NCI-H446 (cell line): Measurements from ENCODE around the gene UBA6.
"Not testable (repeated sequence)": the region's sequence is repeated elsewhere in the genome, so short reads cannot be mapped to it uniquely, and the experiment has no call there.

Source experiments
- DNase-seq, 2 experiments: peaks; one replicate each; lab custom pipeline; 2025; lab: John Stamatoyannopoulos, UW

UBA6 gene

DNA sequence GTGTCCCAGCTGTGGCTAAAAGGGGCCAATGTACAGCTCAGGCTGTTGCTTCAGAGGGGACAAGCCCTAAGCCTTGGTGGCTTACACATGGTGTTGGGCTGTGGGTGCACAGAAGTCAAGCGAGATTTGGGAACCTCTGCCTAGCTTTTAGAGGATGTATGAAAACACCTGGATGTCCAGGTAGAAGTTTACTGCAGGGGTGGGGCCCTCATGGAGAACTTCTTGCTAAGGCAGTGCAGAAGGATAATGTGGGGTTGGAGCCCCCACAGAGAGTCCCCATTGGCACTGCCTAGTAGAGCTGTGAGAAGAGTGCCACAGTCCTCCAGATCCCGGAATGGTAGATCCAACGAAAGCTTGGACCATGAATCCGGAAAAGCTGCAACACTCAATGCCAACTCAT is 40.5 kb downstream of the UBA6 start:
- no peak for DNase-seq

DNA sequence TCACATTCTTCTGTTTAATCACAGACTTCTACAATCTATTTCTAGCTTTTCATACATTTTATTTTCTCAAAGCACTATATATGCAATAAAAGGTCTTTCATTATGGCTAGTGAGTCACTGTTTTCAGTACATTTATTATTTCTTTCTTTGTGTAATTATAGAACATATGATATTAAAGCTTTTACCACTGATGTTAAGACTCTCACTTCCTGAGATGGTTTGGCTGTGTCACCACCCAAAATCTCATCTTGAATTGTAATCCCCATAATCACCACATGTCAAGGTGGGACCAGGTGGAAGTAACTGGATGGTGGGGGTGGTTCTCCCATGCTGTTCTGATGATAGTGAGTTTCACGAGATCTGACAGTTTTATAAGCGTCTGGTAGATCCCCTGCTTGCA is 41.9 kb downstream of the UBA6 start:
- DNase-seq: no peak

DNA sequence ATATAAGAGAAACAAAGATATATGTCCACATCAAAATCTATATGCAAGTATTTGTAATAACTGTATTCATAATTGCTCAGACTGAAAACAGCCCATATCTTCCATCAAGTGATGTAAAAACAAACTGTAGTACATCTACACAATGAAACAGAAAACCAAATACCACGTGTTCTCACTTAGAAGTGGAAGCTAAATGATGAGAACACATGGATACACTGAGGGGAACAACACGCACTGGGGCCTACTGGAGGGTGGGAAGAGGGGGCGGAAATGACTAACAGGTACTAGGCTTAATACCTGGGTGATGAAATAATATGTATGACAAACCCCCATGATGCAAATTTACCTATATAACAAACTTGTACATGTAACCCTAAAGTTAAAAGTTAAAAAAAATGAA is 42.7 kb downstream of the UBA6 start:
- DNase-seq: no peak

DNA sequence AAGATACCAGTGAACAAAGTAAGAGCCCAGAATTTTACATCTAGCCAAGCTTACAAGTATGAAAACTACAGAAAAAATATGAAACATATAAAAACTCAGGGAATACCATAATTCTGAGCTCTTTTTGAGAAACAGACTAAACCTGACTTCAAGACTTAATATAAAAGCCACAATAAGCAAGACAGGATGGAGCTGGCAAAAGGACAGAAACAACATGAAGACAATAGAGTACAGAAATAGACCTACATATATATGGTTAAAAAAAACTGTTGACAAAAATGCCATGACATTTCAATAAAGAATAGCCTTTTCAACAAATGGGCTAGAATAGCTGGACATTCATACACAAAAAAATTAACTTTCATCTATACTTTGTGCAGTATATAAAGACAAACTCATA is 49.4 kb downstream of the UBA6 start:
- DNase-seq: no peak

DNA sequence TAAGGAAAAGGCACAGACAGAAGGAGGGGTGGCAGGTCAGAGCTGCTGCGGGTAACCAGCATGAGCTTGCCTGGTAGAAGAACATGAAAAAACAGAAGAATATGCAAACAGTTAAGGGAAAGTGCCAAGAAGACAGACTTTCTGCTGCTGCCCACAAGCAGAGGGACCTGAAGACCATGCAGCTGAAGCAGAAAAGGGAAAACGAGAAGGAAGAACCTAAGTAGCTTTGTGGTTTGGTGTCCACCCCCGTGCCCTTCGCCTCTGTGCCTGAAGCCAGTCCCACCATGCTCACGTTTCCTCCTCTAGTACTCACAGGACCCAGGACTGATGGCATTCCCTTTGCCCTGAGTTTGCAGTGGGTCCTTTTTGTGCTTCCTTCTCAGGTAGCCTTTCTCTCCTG is 62.8 kb downstream of the UBA6 start:
- DNase-seq: no peak

DNA sequence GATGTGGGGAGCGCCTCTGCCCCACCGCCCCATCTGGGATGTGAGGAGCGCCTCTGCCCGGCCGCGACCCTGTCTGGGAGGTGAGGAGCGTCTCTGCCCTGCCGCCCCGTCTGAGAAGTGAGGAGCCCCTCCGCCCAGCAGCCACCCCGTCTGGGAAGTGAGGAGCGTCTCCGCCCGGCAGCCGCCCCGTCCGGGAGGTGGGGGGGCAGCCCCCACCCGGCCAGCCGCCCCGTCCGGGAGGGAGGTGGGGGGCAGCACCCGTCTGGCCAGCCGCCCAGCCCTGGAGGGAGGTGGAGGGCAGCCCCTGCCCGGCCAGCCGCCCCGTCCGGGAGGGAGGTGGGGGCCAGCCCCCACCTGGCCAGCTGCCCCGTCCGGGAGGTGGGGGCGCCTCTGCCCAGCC is 64.0 kb downstream of the UBA6 start:
- not testable (repeated sequence) for DNase-seq

DNA sequence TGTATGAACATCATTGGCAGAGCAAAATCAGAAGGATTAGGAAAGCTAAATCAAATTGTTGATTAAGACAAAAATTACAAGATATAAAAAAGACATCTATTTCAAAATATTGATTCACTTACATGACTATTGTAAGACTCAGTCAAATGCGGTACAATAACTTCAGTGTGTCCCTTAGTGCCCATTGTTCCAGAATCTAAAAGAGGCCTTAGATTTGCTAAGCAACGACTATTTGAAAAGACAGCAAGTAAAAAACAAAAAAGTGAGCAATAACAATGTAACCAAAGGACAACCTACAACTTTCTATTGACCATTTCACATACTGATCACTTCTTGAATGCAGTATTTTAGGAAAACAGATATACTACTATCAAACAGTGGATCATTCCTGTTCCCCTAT is 65.6 kb downstream of the UBA6 start:
- no peak for DNase-seq

DNA sequence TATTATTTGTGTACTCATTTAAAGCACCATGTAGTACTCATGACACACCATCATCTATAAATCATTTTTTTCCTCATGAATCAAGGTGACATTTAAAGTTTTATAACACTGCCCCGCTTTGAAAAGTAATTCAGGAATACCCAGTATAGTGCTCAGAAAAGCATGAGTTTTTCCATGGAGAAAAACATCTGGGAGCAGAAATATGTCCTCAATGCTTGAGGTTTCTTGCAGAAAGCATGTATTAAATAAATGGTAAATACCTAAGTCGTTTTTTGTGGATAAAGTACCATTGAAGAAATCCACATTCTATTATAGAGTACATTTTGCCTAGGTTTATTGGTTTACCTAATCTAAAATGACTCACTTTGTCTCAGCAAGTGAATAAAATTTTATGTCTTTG is 66.2 kb downstream of the UBA6 start:
- no peak for DNase-seq

DNA sequence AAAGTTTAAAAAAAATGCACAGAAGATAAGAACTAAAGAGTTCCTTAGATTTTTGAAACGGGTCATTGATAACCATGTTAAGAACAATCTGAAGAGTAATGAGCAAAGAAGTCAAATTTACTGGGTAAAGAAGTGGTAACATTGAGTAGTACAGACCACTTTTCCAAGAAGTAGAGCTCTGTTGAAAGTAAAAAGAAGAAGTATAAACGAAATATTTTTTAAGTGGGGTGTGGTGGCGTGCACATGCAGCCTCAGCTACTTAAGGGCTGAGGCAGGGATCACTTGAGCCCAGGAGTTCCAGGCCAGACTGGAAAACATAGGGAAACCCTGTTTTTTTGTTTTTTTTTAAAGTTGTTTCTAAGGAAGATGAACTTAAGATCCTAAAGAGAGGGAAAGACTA is 68.5 kb downstream of the UBA6 start:
- no peak for DNase-seq

DNA sequence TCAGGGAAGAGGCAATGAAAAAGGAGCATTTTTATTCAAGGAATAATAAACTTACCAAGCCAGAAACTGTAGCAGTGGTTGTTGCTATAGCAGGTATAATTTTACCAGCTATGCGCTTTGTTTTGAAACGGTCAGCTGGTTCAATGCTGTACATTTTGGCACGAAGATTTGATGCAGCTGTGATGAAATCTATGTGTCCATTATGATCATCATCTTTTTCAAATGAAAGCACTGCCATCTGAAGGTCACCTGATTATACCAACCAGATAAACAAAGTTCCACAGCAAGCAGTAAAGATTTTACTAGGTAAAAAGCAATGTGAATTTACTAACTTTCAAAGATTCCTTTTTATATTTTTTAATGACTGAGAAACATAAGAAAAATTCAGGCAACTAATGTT is 76.0 kb downstream of the UBA6 start:
- DNase-seq: no peak

DNA sequence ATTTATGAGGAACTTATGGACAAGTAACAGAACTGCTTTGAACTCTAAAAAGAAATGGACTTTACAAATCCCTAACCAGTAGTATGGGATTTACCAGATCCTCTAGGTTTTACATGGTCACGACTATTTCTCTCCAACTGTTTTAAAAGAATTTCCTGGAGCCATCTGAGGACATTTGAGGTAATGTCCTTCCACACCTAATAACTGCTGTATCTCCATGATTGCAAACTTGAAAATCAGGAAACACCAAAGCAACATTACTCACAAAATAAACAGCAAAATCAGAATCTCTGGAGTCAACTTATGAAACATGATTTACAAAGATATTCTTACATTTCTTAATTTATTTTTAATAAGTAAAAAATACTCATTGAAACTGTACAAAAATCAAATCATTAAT is 84.5 kb downstream of the UBA6 start:
- DNase-seq: no peak

DNA sequence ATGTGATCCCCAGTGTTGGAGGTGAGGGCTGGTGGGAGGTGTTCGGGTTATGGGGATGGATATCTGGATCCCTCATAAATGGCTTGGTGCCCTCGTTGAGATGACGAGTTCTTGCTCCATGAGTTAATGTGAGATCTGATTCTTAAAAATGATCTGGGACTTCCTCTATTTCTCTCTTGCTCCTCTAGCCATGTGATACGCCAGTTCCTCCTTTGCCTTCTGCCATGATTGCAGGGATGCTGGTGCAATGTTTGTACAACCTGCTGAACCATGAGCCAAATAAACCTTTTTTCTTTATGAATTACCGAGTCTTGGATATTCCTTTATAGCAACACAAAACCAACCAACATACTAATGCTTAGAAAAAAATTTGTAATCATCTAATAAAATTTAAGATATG is 85.8 kb downstream of the UBA6 start:
- DNase-seq: no peak

DNA sequence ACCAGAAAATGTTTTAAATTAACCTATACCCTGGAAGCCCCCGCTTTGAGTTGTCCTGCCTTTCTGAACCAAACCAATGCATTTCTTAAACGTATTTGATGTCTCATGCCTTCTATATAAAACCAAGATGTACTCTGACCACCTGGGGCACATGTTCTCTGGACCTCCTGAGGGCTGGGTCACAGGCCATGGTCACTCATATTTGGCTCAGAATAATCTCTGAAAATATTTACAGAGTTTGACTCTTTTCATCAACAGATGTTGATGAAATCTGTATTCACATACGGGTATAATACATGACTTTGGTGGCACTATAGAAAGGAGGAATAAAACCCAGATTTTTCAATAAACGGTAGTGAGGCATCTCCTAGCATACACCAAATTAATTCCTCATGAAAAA is 86.8 kb downstream of the UBA6 start:
- DNase-seq: no peak

DNA sequence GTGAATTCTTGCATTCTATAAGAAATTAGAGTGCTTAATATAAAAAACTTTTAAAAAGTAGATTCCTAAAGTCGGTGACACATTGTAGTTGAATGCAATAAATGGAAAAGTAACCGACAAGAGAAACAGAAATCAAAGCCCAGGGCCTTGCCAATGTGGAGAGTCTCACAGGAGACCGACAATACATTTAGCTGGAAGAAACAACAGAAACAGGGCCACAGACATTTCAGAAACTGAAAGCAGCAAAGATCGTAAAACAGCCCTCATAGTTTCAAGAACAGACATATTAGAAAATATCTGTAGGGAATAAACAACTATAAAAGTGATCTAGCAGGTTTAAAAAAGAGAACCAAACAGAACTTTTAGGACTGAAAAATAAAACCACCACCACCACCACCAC is 92.9 kb downstream of the UBA6 start:
- no peak for DNase-seq

DNA sequence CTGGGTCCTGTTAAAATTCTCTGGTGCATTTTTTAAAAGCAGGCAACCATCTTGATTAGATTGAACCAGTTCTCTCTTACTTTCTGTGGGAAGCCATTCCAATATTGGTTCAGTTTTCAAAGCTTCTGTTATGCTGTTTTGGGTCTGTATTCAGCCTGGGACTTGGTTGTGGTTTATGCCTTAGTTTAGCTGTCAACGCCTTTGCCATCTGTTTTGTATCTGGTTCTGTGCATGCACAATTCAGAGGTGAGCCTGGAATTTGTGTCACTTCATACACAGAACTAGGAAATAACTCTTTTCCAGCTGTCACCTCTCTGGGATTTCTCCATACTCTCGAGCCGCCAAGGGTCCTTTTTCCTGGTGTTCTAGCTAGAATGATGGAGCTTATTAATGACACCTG is 96.2 kb downstream of the UBA6 start:
- DNase-seq: no peak

DNA sequence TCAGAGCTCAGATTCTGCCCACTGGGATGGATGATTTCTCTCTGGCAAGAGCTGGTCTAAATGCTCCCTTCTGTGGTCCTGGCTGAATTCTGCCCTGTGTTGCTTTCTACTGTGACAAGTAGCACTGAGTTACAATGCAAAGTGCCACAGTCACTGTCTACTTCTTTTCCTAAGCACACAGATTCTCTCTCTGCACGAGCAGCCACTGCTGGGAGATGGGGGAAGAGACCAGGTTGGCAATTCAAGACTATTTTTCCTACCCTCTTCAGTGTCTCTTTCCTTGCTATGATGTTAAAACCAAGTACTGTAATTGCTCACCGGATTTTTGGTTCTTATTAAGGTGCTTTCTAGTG is 97.0 kb downstream of the UBA6 start:
- DNase-seq: no peak

DNA sequence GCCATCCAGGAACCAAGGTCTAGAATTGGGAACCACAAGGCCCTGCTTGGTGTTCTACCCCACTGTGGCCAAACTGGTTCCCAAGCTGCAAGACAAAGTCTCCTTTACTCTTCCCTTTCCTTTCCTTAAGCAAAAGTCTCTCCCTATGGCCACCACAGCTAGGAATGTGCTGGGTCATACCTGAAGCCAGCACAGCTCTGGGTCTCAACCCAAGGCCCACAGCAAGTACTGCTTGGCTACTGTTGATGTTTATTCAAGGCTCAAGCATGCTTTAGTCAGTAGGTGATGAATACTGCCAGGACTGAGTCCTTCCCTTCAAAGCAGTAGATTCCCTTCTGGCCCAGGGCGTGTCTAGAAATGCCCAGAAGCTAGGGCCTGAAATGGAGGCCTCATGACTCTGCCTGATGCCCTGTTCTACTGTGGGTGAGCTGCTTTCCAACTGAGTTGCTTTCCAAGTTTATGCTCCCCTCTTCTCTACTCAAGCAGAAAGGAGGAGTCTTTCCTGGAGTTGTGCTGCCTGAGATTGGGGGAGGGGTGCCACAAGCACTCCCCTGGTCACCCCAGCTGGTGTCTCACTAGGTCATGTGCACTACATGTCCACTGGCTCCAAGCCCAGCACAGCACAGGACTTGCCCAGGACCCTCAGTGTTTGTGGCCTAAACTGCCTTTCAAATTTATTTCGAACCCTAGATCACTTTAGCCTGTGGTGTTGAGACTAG is 97.5 kb downstream of the UBA6 start:
- no peak for DNase-seq

DNA sequence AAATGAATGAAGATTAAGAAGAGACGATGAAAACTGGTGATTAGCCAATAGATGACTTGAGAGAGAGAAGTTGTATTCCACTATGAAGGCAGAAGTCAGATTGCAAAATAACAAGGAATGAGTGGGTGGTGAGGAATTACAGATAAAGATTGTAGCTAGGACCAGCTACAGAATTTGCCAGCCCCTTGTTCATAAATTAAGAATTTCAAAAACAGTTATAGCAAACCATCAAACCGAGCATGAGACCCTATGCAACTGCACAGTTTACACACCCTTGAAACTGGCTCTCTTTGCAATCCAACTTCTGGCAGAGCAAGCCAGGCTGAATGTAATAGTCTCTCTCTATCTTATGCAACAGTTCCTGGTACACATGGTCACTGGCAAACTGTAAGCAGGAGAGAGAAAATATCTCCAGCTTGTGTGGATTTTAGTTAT is 107.2 kb downstream of the UBA6 start:
- no peak for DNase-seq

DNA sequence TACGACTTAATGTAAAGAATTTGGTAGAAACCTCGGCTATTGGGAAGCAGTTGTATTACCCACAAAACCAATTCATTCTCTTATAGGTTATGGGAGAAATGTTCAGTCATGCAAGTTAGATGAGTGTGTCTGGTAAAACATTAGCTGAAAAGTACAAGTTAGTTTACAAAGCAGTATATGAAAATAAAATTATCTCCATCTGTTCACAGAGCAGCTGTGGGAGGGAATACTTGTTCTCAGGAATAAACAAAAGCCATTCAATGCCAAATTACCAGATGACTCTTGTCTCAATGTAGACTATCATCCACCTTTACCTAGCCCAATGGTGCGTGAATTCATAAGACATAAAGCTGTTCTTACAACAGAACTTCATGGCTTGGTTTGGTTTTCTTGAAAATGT is 113.8 kb downstream of the UBA6 start:
- no peak for DNase-seq

DNA sequence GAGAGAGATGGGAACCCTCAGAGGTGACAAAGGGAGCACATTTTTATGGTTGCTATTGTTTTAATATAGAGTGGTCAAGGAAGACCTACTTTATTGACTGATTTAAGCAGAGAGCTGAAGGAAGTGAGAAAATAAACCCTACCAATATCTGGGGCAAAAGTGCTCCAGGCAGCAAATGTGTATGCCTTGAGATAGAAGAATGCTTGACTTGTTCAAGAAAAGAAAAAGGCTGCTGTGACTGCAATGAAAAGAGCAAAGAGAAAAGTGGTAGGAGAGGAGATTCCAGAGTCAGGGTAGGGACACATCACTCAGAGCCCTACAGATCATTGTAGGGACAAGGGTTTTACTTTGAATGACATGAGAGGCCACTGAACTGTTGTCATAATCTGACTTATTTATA is 116.5 kb downstream of the UBA6 start:
- no peak for DNase-seq

DNA sequence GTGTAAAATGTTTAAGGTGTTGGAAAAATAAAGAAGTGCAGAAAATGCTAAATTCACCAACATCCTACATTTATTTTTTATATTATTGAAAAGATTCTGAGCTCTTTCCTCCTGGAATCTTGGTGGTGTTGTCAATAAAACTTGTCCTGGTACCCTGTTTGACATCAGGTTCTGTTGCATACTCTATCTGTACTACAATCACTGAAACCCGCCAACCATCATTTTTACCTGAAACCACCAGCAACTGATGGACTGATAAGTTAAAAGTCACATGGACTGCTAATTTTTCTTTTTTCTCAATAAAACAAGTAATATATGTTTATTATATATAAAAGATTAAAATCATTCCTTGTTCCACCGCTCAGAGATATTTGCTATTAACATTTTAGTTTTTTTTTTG is 119.0 kb downstream of the UBA6 start:
- DNase-seq: no peak

DNA sequence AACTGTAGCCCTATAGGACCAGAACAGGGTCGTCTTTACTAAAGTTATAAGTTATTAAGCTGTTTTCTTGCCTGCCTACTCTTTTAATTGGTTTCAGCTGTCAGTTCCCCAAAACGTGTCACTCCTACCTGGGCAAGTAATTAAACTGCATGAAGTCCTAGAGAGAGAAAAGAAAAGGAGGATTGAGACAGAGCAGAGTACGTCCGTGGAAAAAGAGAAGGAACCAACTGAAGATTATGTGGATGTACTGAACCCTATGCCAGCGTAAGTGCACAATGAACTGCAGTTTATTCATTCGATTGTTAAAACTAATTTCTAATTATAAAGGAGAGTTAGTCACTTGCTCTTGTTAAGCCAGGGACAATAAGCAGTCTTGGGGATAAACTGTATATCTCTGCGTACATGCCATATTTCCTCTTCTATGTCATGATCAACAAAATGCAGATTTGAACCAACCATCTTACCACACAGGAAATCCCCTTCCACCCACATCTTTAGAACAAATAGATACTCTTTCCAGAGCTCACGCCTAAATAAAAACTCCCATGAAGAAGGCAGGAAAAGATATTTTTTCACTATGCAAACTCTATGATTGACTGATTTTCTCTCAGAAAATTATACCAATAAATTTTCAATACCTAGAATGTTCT is 119.6 kb downstream of the UBA6 start:
- DNase-seq: no peak

DNA sequence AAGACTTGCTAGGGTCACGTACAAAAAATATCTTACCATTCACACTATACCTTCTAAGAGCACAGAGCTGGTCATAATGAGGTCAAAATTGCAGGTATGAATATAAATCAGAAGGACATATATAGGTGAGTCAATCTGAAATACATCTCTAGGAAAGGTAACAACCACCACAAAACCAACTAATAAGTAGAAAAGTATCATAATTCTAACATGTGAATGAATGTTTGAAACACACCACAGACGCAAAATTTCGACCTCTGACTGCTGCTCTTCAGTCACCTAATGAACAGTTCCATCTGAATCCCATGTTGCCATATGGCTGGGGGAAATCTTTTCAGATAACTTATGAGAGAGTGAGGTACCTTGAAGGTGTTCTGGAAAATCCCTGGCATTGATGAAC is 120.4 kb downstream of the UBA6 start:
- DNase-seq: no peak

DNA sequence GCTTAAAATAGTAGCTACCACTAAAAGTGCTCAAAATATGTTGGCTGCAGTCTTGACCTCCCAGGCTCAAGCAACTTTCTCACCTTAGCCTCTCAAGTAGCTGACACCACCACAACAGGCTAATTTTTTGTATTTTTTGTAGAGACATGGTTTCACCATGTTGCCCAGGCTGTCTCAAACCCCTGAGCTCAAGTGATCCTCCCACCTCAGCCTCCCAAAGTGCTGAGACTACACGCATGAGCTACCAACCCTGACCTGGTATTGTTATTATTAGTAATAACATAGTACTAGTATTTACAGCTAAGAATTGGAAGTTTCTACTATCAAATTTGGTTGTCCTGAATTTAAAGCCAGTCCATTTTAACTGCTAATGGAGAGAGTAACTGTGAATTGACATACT is 124.4 kb downstream of the UBA6 start:
- no peak for DNase-seq
